ENCODE measurements around the gene ADGRA1. TPM values are rescaled to one million over a fixed set of nuclear protein-coding genes. Genes with fewer than 3 reads are reported as not detected.
"Not testable (repeated sequence)": the region's sequence is repeated elsewhere in the genome, so short reads cannot be mapped to it uniquely, and the experiment has no call there.

Gene ADGRA1, protein sequence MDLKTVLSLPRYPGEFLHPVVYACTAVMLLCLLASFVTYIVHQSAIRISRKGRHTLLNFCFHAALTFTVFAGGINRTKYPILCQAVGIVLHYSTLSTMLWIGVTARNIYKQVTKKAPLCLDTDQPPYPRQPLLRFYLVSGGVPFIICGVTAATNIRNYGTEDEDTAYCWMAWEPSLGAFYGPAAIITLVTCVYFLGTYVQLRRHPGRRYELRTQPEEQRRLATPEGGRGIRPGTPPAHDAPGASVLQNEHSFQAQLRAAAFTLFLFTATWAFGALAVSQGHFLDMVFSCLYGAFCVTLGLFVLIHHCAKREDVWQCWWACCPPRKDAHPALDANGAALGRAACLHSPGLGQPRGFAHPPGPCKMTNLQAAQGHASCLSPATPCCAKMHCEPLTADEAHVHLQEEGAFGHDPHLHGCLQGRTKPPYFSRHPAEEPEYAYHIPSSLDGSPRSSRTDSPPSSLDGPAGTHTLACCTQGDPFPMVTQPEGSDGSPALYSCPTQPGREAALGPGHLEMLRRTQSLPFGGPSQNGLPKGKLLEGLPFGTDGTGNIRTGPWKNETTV
- not detected for polyA plus RNA-seq (2013, experiment 1 of 2; ENCODE audit: insufficient read length)
- not detected for polyA plus RNA-seq (2013, experiment 2 of 2; ENCODE audit: insufficient read length)

- no peak for DNase-seq
Observed at GRCh38 chr10:133087679-133088178, at the start of gene ADGRA1. Gene ADGRA1 (plus strand): TSS chr10:133087924. CDS start chr10:133088910, 986 bp downstream.

GRCh38 chr10:133038036-133038823, 49.5 kb upstream of the ADGRA1 start:
- no peak for DNase-seq

DNA sequence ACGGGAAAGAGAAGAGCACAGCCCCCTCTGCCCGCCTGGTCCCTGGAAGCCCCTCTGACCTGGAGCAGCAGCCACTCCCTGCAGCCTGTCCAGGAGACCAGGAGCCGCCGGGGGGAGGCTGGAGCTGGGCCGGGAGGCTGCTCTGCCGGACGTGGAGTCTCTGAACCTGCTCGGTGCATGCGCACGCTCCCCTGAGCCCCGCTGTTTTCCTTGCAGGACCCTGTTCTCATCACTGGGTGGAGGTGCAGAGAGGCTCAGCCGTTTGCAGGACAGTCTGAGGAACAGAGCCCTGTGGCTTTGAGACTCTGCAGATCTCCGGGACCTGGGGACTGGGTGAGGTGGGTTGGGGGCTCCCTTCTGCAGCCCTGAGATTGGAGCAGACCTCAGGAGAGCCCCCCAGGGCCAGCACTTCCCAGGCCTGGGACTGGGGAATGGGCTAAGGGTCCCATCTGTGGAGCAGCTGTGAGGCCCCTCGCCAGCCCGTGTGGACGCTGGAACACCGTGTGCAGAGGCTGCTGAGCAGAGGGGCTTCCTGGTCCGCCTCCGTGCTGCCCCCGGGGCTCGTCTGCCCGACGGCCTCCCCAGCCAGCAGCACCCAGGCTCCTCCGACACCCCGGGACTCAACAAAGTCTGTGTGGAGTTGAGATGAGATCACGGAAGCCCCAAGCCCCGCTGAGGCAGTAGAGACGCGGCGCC, 48.5 kb upstream of the ADGRA1 start:
- DNase-seq, result no peak

DNA sequence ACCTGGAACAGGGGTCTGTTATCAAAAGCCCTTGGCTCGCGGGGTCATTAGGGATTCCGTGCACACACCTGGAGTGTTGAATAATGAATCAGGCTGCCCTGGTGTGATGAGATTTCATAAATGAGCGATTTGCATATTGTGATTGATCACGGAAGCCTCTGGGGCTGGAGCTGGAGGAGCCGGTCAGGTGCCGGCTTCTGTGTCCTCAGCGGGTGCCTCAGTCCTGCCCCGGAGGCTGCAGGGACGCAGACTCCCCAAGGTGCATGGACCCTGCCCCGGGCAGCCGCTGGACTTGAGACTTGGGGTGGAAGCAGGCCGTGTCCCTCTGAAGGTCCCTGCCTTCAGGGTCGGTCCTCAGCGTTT, 47.9 kb upstream of the ADGRA1 start:
- no peak for DNase-seq

GRCh38 chr10:133040198-133040597, 47.5 kb upstream of the ADGRA1 start:
- DNase-seq, result no peak

- DNase-seq, result no peak
Observed at GRCh38 chr10:133041101-133041500, 46.6 kb upstream of the ADGRA1 start.

GRCh38 chr10:133042061-133042460, 45.7 kb upstream of the ADGRA1 start:
- no peak for DNase-seq

- no peak for DNase-seq
Observed at GRCh38 chr10:133042816-133043215, 44.9 kb upstream of the ADGRA1 start.

DNA sequence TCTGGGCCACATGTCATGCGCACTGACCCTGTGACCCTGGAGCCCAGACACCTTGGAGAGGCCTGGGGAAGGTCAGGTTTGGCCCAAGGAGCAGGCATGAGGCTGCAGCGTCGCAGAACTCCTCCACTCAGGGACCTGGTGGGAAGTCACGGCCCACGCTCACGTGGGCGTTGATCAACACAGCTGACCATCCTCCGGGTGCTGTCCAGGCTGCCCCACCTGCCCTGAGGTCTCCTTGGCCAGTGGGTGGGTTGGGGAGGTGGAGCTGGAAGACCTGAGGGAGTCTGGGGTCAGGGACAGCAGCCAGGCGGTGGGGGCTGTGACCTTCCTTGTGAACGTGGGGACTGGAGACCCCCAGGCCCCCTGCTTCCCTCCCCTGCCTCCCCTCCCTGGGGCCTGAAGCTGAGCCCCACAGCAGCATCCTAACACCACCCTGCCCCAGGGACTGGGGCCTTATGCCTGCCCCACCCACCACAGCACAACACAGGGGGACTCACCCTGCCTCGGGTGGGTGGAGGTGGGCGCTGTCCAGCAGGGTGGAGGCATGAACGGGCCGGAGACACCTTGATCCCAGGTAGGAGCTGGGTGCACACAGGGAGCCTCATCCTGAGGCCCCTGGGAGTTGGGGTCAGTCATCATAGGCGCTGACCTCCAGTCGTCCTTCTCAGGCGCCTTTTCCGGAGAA, 44.0 kb upstream of the ADGRA1 start:
- no peak for DNase-seq

DNA sequence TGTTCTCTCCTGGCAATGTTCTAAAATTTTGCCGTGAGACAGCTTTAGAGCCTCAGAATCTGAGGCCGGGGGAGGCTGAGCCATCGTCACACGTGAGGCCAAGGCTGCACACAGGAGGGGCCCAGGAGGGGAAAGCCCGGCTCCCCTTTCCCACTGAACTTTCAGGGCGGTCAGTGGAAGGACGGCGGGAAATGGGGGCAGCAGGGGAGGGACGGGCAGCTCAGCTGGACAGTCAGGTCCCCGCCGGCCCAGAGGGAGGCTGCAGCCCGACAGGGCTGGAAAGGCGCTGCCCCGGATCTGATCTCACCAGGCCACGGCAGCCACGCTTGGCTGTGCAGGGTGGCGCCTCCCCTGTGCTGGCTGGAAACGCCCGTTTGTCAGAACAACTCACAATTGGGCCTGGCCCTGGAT, 43.3 kb upstream of the ADGRA1 start:
- no peak for DNase-seq

DNA sequence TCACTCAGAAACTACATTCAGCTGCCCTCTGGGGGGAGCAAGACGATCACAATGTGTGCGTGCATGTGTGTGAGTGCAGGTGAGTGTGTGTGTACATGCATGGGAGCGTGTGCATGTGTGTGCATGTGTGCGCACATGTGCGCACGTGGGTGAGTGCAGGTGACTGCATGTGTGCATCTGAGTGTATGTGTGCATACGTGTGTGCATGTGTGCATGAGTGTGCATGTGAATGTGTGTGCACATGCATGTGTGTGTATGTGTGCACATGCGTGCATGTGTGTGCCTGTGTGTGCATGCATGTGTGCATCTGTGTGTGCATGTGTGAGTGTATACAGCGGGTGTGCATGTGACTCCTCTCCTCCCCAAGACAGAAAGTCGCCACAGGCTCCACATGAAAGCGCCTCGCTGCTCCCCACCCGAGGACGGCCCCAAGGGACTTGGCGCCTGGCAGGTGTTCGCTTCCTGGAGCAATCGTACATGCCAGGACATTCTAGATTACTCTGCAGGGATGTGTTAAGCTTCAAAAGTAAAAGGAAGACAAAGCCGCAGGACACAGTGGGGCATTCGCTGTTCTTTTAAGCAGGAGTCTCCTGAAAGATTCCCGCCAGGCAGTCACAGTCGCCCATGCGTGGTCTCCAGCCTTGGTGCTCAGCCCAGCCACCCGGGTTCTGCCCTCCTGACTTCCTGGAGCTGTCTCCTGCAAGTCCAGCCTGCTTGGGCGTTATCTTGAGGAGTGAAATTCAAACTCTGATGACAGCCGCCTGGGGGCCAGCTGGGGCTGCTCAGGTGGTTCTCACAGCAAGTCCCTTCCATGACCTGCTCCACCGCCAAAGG, 42.0 kb upstream of the ADGRA1 start:
- DNase-seq, result no peak

GRCh38 chr10:133046390-133046765, 41.3 kb upstream of the ADGRA1 start:
- DNase-seq, result no peak

GRCh38 chr10:133047526-133048123, 40.1 kb upstream of the ADGRA1 start:
- DNase-seq, result no peak

DNA sequence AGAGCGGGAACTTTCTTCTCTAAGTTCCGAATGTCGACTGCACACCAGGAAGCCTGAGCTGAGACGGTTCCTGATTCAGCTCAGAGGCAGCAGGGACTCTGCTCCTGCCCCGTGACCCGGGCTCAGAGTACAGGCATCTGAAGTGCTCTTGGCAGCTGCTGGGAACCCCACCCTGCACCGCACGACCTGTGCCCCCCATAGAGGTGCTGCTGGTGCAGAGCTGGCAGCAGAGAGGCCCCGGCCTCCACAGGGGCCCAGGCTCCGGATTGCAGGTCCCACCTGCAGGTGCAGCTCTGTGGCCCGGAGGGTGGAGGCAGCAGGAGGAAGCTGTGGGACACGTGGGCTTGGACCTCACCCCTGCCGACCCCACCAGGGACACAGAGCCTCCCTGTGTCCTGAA, 39.5 kb upstream of the ADGRA1 start:
- no peak for DNase-seq

DNA sequence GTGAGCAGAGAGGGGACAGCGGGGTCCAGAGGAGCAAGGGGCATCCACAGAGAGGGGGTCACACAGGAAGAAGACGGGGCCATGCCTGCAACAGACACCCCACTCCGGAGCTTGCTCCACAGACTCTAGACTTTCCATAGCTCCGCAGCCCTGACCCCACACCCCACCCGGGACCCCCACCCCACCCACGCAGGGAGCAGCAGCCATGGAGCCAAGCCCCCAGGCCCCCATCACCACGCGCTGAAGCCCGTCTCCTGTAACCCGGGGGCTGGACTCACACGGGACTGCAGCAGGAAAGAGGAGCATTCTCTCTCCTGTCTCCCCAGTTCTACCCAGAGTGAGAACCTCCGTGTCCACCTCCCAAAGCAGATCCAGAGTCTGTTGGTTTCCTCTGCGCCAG, 38.8 kb upstream of the ADGRA1 start:
- no peak for DNase-seq

DNA sequence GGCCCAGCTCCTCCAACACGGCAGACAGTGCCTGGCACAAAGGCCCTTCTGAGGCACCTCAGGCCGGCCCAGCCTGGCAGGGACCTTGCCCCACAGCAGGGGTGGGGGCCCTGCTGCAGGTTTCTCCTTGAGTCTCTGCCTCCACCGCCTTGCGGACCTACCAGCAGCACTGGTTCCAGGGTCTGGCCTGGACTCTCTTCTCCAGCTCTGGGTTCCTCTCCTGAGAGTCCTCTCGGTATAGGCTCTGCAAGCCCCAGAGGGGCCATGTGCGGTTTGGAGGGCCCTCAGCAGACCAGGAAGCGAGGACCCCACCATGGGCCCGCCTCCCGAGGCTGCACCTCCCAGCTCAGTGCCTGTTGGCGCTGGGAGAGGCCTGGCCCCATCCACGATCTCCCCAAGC, 38.1 kb upstream of the ADGRA1 start:
- DNase-seq, result no peak

DNA sequence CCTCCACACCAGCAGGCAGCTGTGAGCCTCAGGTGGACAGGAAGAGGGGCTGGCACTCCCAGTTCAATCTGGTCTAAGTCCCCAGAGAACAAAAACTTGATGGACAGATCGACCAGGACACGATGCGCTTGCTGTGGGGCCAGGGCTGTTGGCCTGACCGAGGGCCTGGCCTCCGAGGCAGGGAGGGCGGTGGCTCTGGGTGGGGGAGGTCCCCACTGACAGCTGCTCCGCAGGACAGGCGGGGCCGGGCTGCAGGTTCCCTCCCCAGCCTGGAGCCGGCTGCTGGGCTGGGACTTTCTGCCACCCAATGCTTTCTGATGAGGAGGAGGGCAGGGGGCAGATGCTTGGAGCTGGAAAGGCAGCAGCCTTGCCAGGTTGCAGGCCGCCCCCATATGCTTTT, 37.4 kb upstream of the ADGRA1 start:
- no peak for DNase-seq

DNA sequence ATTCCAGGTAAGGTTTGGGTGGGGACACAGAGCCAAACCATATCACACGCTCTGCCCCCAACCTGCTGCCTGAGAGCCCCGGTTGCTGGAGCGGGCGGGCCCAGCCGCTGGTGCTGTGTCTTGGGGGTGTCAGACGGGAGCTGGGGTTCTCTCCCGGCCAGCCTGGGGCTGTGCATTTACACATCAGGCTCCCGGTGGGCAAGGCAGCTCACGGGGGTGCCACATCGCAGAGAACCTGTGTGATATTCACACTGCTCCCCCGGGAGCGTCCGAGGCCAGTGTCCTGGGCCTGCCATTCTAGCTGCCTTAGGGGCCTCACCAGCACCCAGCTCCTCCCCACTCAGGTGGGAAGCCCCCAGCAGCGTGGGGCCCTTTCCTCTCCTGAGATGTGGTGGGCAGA, 35.6 kb upstream of the ADGRA1 start:
- no peak for DNase-seq

GRCh38 chr10:133053527-133054133, 34.1 kb upstream of the ADGRA1 start:
- not testable (repeated sequence) for DNase-seq

- no peak for DNase-seq
Observed at GRCh38 chr10:133055470-133055869, 32.3 kb upstream of the ADGRA1 start.

Measured in fibroblast of skin of back (primary cell).